ENCODE measurements around the gene ODC1. TPM values are rescaled to one million over a fixed set of nuclear protein-coding genes. Genes with fewer than 3 reads are reported as not detected.

Gene ODC1
- total RNA-seq, 2 donors from 2014 or later, result 72.0 to 73.5 TPM

GRCh38 chr2:10422732-10423399, 25.3 kb downstream of the ODC1 start:
- Mint-ChIP-seq H3K27ac (no peak overlapping the region), H3K36me3 (ENCODE audit: insufficient read depth in 2 of 2) (peaks cover 0 to 2% of the 10 kb centered on the region in 2 donors), H3K27me3 (ENCODE audit: low read depth) (no peaks in the 10 kb centered on the region), H3K4me1 (ENCODE audit: low read depth) (no peaks in the 10 kb centered on the region), H3K9me3 (no peaks in the 10 kb centered on the region), H3K4me3 (no peak overlapping the region)
- DNase-seq, result no peak
- ATAC-seq (replicated peaks in 1 of 2), result no peak

GRCh38 chr2:10422251-10422650, 25.9 kb downstream of the ODC1 start:
- H3K27ac Mint-ChIP-seq, result no peak overlapping the region
- DNase-seq, result no peak
- no peaks in the 10 kb centered on the region for H3K4me1 Mint-ChIP-seq (ENCODE audit: low read depth)
- peaks cover 0 to 2% of the 10 kb centered on the region in 2 donors for H3K36me3 Mint-ChIP-seq (ENCODE audit: insufficient read depth in 2 of 2)
- H3K9me3 Mint-ChIP-seq, result no peaks in the 10 kb centered on the region
- H3K27me3 Mint-ChIP-seq (ENCODE audit: low read depth), result no peaks in the 10 kb centered on the region
- H3K4me3 Mint-ChIP-seq, result no peak overlapping the region
- no peak for ATAC-seq (replicated peaks in 1 of 2)

- H3K4me3 Mint-ChIP-seq, result no peak overlapping the region
- H3K9me3 Mint-ChIP-seq, result no peaks in the 10 kb centered on the region
- ATAC-seq (replicated peaks in 1 of 2), result no peak
- no peaks in the 10 kb centered on the region for H3K27me3 Mint-ChIP-seq (ENCODE audit: low read depth)
- H3K36me3 Mint-ChIP-seq (ENCODE audit: insufficient read depth in 2 of 2), result peaks cover 0 to 2% of the 10 kb centered on the region in 2 donors
- H3K4me1 Mint-ChIP-seq (ENCODE audit: low read depth), result no peaks in the 10 kb centered on the region
- DNase-seq, result no peak
- no peak overlapping the region for H3K27ac Mint-ChIP-seq
These were observed 28.4 kb downstream of the ODC1 start for GRCh38 chr2:10419553-10420257.

- Mint-ChIP-seq H3K27me3 (ENCODE audit: low read depth) (no peaks in the 10 kb centered on the region), H3K9me3 (no peaks in the 10 kb centered on the region), H3K4me3 (no peak overlapping the region), H3K4me1 (ENCODE audit: low read depth) (no peaks in the 10 kb centered on the region), H3K36me3 (ENCODE audit: insufficient read depth in 2 of 2) (peaks cover 0 to 2% of the 10 kb centered on the region in 2 donors), H3K27ac (no peak overlapping the region)
- DNase-seq (no peak), ATAC-seq (replicated peaks in 1 of 2) (no peak)
These were observed 30.4 kb downstream of the ODC1 start for GRCh38 chr2:10417551-10418335.

GRCh38 chr2:10415640-10416039, 32.5 kb downstream of the ODC1 start:
- DNase-seq, result no peak
- no peak overlapping the region for H3K27ac Mint-ChIP-seq
- H3K36me3 Mint-ChIP-seq (ENCODE audit: insufficient read depth in 2 of 2), result peaks cover 0 to 2% of the 10 kb centered on the region in 2 donors
- ATAC-seq (replicated peaks in 1 of 2), result no peak
- no peak overlapping the region for H3K4me3 Mint-ChIP-seq
- H3K9me3 Mint-ChIP-seq, result no peaks in the 10 kb centered on the region
- H3K27me3 Mint-ChIP-seq (ENCODE audit: low read depth), result no peaks in the 10 kb centered on the region
- peaks cover 2% of the 10 kb centered on the region for H3K4me1 Mint-ChIP-seq (ENCODE audit: low read depth)

DNA sequence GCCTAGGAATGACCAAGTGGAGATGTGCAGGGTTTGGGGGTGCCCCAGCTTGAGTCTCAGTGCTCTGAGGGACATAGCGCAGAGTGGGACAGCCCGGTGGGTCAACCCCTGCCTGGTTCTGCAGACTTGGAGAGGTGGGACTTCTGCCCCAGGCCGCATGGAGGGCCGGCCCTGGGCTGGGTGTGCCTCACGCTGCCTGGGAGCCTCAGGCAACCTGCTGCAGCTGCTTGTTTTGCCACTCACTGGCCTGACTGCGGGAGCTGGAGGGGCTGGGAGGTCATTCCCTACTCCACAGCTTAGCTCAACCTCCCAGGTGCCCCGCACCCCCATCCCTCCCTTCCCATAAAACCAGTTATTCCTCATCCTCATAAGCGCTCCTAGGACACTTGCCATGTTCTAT, 33.1 kb downstream of the ODC1 start:
- Mint-ChIP-seq H3K4me3 (no peak overlapping the region), H3K27ac (no peak overlapping the region), H3K4me1 (ENCODE audit: low read depth) (peaks cover 7% of the 10 kb centered on the region), H3K36me3 (ENCODE audit: insufficient read depth in 2 of 2) (peaks cover 0 to 2% of the 10 kb centered on the region in 2 donors), H3K27me3 (ENCODE audit: low read depth) (no peaks in the 10 kb centered on the region), H3K9me3 (no peaks in the 10 kb centered on the region)
- ATAC-seq (replicated peaks in 1 of 2), result no peak
- no peak for DNase-seq

DNA sequence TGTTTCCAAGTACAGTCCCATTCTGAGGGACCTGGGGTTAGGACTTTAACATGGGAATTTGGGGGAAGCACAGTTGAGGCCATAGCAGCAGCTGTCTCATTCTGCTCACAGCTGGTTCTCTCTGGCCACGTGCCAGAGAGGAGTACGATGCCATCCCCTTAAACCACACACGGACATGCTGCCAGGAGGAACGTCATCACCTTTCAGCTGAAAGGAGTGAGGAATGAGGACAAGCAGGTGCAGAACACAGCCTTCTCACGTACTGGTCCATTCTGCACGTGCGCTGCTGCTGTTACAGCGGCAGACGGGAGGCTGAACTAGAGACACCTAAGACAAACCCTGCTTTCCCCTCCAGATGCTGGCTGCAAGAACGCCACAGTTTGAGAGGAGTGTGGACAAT, 33.5 kb downstream of the ODC1 start:
- Mint-ChIP-seq H3K9me3 (no peaks in the 10 kb centered on the region), H3K4me3 (no peak overlapping the region), H3K4me1 (ENCODE audit: low read depth) (peaks cover 11% of the 10 kb centered on the region), H3K27ac (no peak overlapping the region), H3K36me3 (ENCODE audit: insufficient read depth in 2 of 2) (no peaks in the 10 kb centered on the region), H3K27me3 (ENCODE audit: low read depth) (no peaks in the 10 kb centered on the region)
- DNase-seq (no peak), ATAC-seq (replicated peaks in 1 of 2) (no peak)

DNA sequence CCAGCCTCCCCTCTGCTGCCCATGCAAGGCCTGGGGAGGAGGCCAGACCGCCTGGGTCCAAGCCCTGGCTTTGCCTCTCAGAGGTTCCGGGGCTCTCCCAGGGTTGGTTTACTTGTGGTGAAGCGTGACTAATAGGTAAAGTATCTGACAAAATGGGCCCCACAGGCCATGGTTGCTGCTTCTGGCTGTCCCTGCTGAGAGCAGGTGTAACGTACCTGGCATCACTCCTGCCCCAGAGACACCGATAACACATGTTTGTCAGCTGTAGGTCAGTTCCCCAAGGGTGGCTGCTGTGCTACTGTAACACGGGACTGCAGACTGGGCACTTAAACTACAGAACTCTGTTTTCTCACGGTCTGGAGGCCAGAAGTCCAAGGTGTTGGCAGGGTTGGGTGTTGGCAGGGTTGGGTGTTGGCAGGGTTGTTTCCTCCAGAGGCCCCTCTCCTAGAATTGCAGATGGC, 34.1 kb downstream of the ODC1 start:
- Mint-ChIP-seq H3K4me1 (ENCODE audit: low read depth) (peaks cover 15% of the 10 kb centered on the region), H3K27ac (no peak overlapping the region), H3K4me3 (no peak overlapping the region), H3K9me3 (no peaks in the 10 kb centered on the region), H3K27me3 (ENCODE audit: low read depth) (no peaks in the 10 kb centered on the region), H3K36me3 (ENCODE audit: insufficient read depth in 2 of 2) (no peaks in the 10 kb centered on the region)
- ATAC-seq (replicated peaks in 1 of 2) (peak in 1 of 2 donors; percentile 29), DNase-seq (no peak)

DNA sequence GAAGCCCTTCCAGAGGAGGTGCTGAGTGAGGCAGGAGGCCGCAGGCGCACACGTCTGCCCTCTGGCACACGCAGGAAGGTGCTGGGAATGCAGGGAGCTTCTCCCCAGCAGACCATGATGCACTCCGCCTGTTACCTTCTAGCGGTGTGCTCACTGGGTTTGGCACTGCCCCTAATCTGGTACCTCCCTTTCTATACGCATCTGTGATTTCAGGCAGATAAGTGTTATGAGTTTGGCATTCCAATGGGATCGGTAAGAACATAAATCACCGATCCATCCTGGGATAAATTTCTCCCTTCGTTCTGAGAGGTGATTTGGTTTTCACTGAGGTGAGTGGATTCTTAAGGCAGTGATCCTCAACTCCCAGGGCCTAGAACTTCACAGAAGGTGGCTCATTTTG, 34.6 kb downstream of the ODC1 start:
- ATAC-seq (replicated peaks in 1 of 2), result no peak
- Mint-ChIP-seq H3K27me3 (ENCODE audit: low read depth) (no peaks in the 10 kb centered on the region), H3K4me1 (ENCODE audit: low read depth) (peaks cover 20% of the 10 kb centered on the region), H3K27ac (no peak overlapping the region), H3K4me3 (no peak overlapping the region), H3K36me3 (ENCODE audit: insufficient read depth in 2 of 2) (no peaks in the 10 kb centered on the region), H3K9me3 (no peaks in the 10 kb centered on the region)
- DNase-seq, result no peak

GRCh38 chr2:10412380-10412779, 35.7 kb downstream of the ODC1 start:
- Mint-ChIP-seq H3K4me3 (no peak overlapping the region), H3K27me3 (ENCODE audit: low read depth) (no peaks in the 10 kb centered on the region), H3K36me3 (ENCODE audit: insufficient read depth in 2 of 2) (no peaks in the 10 kb centered on the region), H3K4me1 (ENCODE audit: low read depth) (peaks cover 31% of the 10 kb centered on the region), H3K27ac (no peak overlapping the region), H3K9me3 (no peaks in the 10 kb centered on the region)
- ATAC-seq (replicated peaks in 1 of 2) (peak; percentile 22 to 24), DNase-seq (peak; percentile 58)

- no peaks in the 10 kb centered on the region for H3K27me3 Mint-ChIP-seq (ENCODE audit: low read depth)
- ATAC-seq (replicated peaks in 1 of 2), result no peak
- H3K27ac Mint-ChIP-seq, result no peak overlapping the region
- H3K36me3 Mint-ChIP-seq (ENCODE audit: insufficient read depth in 2 of 2), result no peaks in the 10 kb centered on the region
- peaks cover 40% of the 10 kb centered on the region for H3K4me1 Mint-ChIP-seq (ENCODE audit: low read depth)
- H3K4me3 Mint-ChIP-seq, result no peak overlapping the region
- DNase-seq, result no peak
- no peaks in the 10 kb centered on the region for H3K9me3 Mint-ChIP-seq
These were observed 36.6 kb downstream of the ODC1 start for GRCh38 chr2:10411557-10411956.

- Mint-ChIP-seq H3K27ac (no peak overlapping the region), H3K36me3 (ENCODE audit: insufficient read depth in 2 of 2) (no peaks in the 10 kb centered on the region), H3K4me3 (no peak overlapping the region), H3K27me3 (ENCODE audit: low read depth) (no peaks in the 10 kb centered on the region), H3K4me1 (ENCODE audit: low read depth) (peaks cover 46% of the 10 kb centered on the region), H3K9me3 (no peaks in the 10 kb centered on the region)
- ATAC-seq (replicated peaks in 1 of 2), result no peak
- DNase-seq, result no peak
These were observed 37.2 kb downstream of the ODC1 start for GRCh38 chr2:10410823-10411437.

Data from activated T-cell treated with anti-CD3 and anti-CD28 coated beads, Interleukin-2, amount 50 U/mL, for 72 hours (primary cell).